HL-60 (cell line): ENCODE measurements around the gene SPATA46.

Experiments
- DNase-seq, 2 experiments: peaks; one replicate each; pipeline ENCODE4 v3.0.0-alpha.2; 2010 to 2020; ENCODE audit warnings: low read depth in 1 of 2, low spot score in 1 of 2
- H3K27ac ChIP-seq: fragments of 250-450 bp; sonication (Bioruptor Pico); replicated peaks from 2 replicates; pipeline ENCODE4 v1.5.1; 2020; ENCODE audit warnings: mild to moderate bottlenecking, moderate library complexity
- H3K27me3 ChIP-seq: fragments of 250-450 bp; sonication (Bioruptor Pico); 2 replicates; pipeline ENCODE4 v1.5.1; 2021; ENCODE audit warnings: mild to moderate bottlenecking, moderate library complexity; ENCODE audit not compliant: insufficient read depth, poor library complexity, severe bottlenecking
- H3K4me3 ChIP-seq: replicated peaks from 2 replicates; pipeline ENCODE4 v1.5.1; 2011; ENCODE audit warnings: mild to moderate bottlenecking, control low read depth, low read length; ENCODE audit not compliant: insufficient read depth
- CTCF ChIP-seq: IDR thresholded peaks from one replicate; pipeline ENCODE4 v1.5.1; 2011; ENCODE audit warnings: low read length, control low read depth, inconsistent platforms; ENCODE audit not compliant: insufficient read depth
- GABPA ChIP-seq: IDR thresholded peaks from 2 replicates; pipeline ENCODE4 v1.6.1; 2012; ENCODE audit warnings: low read depth
- POLR2AphosphoS5 ChIP-seq: IDR thresholded peaks from 2 replicates; pipeline ENCODE4 v1.6.1; 2012; ENCODE audit warnings: low read depth
- REST ChIP-seq: IDR thresholded peaks from 2 replicates; pipeline ENCODE4 v1.6.1; 2012; ENCODE audit warnings: low read depth; ENCODE audit not compliant: insufficient replicate concordance
- SPI1 ChIP-seq: IDR thresholded peaks from 2 replicates; pipeline ENCODE4 v1.6.1; 2012; ENCODE audit warnings: low read depth, mild to moderate bottlenecking, borderline replicate concordance

The SPATA46 gene

GRCh38 chr1:162367772-162368171, 8.9 kb downstream of the SPATA46 start:
- Histone ChIP-seq H3K27me3 (no peaks in the 10 kb centered on the region), H3K4me3 (no peak overlapping the region), H3K27ac (no peak overlapping the region)
- TF ChIP-seq CTCF, result no peak
- TF ChIP-seq POLR2AphosphoS5, result no peak
- no peak for TF ChIP-seq SPI1
- no peak for TF ChIP-seq REST
- TF ChIP-seq GABPA, result no peak
- no peak for DNase-seq

- TF ChIP-seq GABPA (no peak), POLR2AphosphoS5 (no peak), CTCF (no peak), REST (no peak), SPI1 (no peak)
- Histone ChIP-seq H3K27me3 (peaks cover 3% of the 10 kb centered on the region), H3K4me3 (no peak overlapping the region), H3K27ac (no peak overlapping the region)
- no peak for DNase-seq
These were observed 9.6 kb downstream of the SPATA46 start for GRCh38 chr1:162367073-162367472.

GRCh38 chr1:162366671-162367070, 10.0 kb downstream of the SPATA46 start:
- DNase-seq, result no peak
- H3K27ac ChIP-seq, result no peak overlapping the region
- TF ChIP-seq GABPA, result no peak
- TF ChIP-seq REST, result no peak
- TF ChIP-seq SPI1, result no peak
- no peak for TF ChIP-seq CTCF
- TF ChIP-seq POLR2AphosphoS5, result no peak
- no peak overlapping the region for H3K4me3 ChIP-seq
- peaks cover 3% of the 10 kb centered on the region for H3K27me3 ChIP-seq
